Fibroblast of skin of scalp (primary cell): ENCODE data around the gene IRF2BPL.
A peak's percentile ranks its signal among the peaks of the same experiment; 100 is the strongest.

ENCODE experiments used
- DNase-seq: peaks from one replicate; pipeline ENCODE4 v3.0.0-alpha.2; 2013

IRF2BPL gene

DNA sequence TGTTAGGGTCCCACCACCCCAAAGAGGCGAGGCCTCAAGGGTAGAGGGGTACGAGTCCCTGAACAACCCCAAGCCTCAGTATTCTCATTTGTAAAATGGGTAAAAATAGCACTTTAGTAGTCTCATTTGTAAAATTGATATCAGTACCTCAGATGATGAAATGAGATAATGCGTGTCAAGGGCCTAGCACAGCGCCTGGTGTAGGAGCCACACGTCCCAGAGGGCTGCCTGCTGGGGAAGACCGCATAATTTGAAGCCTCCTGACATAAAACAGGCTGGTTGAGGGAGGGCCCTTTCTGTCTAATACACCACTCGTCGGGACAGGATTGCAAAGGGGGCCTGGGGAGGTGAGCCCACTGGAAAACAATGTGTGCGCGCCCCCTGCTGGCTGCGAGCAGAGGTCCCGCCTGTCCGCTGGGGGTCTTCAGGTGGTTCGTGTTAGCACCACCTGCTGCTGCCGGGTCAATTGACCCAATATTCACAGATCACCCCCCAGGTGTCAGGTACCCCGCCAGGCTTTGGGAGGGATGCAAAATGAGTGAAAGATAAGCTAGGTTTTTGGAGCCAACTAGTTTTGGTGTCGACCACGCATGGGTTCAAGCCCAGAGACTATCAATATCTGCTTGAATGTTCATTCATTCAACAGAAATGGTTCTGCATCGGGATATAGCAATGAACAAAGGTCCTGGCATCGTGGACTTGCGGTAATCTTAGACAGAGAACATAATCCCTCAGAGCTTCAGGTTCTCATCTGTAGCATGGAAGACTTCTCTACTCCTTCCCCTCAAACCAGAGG, 24.7 kb upstream of the IRF2BPL start:
- DNase-seq, result peak; percentile 86

DNA sequence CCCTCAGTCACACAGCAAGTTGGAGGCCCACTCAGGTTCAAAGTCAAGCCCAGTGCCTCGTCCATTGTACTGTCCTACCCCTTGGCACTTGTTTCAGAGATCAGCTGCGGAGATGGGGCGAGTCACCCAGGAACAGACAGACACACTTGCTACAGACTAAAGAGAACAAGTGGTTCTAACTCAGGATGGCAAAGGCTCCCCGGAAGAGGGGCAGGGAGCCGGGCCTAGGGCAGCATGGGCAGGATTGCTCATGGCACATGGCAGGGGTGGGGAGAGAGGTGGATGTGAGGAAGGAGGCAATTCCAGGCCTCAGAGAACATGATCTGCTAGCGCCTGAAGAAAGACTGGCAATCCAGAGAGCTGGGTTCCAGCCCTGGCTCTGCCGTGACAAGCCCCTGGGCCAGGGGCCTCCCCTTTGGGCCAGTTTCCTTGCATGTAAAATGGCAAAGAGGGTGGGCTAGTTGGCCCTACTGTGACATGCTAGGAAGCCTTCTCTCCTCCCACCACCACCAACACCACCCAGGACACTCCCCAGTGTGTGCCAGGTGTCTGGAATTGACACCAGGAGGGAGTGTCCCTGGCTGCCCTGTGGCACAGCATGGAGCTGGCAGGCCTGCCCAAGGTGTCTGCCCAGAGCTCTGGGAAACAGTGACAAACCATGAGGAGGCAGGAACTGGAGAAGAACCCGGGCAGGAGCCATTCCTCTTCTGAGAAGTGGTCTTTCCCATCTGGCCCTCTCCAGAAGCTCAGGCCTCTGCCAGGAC, 24.0 kb upstream of the IRF2BPL start:
- DNase-seq, result no peak

DNA sequence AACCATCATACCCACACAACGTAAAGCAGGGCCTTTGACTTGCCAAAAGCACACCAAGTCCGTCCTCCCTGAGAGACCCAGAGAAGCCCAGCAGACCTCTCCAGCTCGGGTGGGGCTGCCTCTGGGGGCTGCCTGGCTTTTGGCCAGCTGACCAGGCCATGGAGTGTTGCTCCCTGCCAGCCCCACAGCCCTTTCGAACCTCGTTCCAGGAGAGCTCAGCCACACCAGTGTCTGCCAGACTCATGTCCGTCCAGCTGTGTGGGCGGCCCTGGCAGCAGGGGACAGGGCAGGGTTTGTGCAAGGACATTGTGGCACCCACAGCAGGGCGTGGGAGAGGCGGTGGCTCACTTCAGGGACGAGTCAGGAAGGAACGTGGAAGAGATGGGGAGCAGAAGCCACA, 22.6 kb upstream of the IRF2BPL start:
- DNase-seq, result no peak

DNA sequence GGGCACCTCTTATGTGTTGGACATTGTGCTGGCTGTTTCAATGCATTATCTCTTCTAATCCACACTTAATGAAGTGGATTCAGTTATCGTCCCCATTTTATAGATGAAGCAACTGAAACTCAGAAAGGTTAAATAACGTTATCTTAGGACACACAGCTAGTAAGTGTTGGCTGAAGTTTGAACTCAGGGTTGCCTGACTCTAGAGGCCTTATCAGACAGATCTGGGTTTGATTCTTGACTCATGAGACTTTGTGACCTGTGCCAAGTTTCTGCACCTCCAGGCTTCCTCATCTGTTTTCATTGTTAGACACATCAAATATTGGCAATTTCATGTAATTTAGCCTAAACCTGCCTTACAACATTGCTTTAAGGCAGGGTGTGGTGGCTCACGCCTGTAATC, 18.2 kb upstream of the IRF2BPL start:
- DNase-seq, result no peak

- peak; percentile 33 for DNase-seq
Observed at GRCh38 chr14:77045238-77046162, 17.0 kb upstream of the IRF2BPL start.

DNA sequence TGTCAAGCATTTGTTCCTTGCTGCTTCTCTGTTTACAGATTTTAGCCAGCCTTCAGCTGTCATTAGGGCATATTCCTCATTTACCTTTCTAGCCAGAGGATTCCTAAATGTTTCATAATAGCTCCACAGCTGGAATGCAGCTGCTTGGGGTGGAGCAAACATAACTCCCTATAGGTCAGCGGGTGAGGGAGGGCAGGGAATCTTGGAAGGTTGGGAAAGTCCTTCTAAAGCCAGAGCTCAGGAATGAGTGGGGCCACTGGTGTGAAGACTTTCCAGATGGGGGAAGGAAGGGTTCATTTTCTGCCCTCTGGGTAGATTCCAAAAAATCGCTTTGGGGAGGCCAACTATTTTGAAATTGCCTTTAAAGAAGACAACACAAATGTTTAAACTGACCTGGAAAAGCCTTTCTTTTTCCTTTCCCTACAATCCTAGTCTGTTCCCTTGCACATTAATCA, 16.3 kb upstream of the IRF2BPL start:
- peak; percentile 54 for DNase-seq

- no peak for DNase-seq
Observed at GRCh38 chr14:77043984-77044485, 15.5 kb upstream of the IRF2BPL start.

GRCh38 chr14:77043177-77043983, 14.9 kb upstream of the IRF2BPL start:
- DNase-seq, result peak; percentile 91

GRCh38 chr14:77041881-77042545, 13.5 kb upstream of the IRF2BPL start:
- peak; percentile 90 for DNase-seq

GRCh38 chr14:77040741-77041653, 12.5 kb upstream of the IRF2BPL start:
- peak; percentile 92 for DNase-seq

GRCh38 chr14:77040059-77040740, 11.7 kb upstream of the IRF2BPL start:
- DNase-seq, result peak; percentile 99

DNA sequence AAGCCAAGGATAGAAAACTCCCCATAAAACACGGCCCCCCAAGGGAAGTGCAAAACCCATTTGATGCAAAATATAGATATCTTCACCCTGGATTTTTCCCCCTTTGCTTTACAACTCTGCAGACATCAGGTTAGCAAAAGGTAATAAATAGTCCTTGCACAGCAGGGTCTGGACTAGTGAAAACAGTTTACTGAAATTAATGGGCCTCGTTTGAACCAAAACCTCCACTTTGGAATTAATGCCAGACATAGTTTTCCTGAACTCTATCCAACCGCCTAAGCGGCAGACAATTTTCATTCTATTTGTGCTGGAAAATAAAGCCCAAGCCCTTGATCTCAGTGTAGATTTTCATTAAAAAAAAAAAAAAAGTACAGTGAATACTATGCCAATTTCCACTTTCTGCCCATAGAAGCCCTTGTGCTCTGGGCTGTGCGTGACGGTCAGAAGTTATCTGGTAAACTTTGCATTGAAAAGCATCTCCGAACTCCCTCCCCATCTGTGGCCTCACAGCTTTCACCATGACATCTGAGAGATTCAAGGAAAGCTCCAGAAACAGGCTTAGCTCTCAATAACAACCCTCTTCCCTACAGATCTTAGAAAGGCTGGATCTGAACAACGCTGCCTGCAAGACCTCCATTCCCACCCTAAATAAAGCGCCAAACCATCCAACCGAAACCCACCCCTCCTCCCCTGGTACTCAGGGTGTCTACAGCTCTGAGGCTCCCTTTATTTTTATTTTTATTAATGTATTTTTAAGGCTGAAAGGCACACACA, 11.0 kb upstream of the IRF2BPL start:
- peak; percentile 64 for DNase-seq

GRCh38 chr14:77037938-77038568, 9.5 kb upstream of the IRF2BPL start:
- DNase-seq, result peak; percentile 53

DNA sequence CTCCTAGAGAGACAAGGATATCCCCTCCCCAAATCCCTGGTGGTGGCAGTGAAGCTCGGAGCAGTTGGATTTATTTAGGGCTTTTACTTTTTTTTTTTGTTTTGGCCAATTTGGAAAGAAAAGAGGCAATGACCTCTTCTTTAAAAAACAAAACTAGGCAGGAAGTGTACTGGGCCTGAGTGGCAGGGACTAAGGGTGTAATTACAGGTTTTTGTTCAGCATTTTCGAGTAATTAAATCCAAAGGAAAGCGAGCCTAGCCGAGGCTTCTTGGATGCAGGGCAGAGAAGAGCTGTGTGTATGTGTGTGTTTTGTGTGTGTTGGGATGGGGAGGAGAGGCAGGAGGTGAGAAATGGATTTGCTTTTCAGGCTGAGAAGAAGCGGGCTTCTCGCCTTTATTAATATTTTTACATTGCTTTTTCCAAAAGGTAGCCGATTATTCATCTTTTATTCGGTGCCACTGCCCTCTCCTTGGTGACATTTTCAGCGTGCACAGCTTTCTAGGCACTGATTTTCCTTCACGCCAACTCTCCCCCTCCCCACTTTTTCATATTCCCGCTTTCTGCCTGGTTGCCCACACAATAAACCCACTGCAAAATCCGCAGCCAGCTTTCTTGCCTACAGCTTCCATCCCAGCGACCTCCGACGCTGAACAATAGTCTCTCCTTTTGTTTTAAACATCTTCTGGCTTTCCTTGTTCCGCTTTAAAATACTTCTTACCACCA, 8.9 kb upstream of the IRF2BPL start:
- no peak for DNase-seq

GRCh38 chr14:77036484-77037214, 8.1 kb upstream of the IRF2BPL start:
- DNase-seq, result no peak

- DNase-seq, result no peak
Observed at GRCh38 chr14:77035267-77035666, 6.8 kb upstream of the IRF2BPL start.
